Transverse colon (tissue), 4 donors: ENCODE data around the gene GRAP2. TPM values are rescaled to one million over a fixed set of nuclear protein-coding genes. Genes with fewer than 3 reads are reported as not detected.

ENCODE experiments used
- DNase-seq: peaks from one replicate; pipeline ENCODE4 v3.0.0-alpha.2; 2019
- H3K27ac ChIP-seq, 4 donors: fragments of 200-600 bp; sonication (generic); 2 replicates each; pipeline ENCODE4 v1.5.1; 2016 to 2018; ENCODE audit warnings: inconsistent platforms in 4 of 4
- H3K27me3 ChIP-seq: fragments of 200-600 bp; sonication (generic); 2 replicates; pipeline ENCODE4 v1.5.1; 2017; ENCODE audit warnings: inconsistent platforms
- H3K36me3 ChIP-seq, 4 donors: fragments of 200-600 bp; sonication (generic); 2 replicates each; pipeline ENCODE4 v1.5.1; 2017 to 2019; ENCODE audit warnings: inconsistent platforms in 4 of 4
- H3K4me1 ChIP-seq, 4 donors: fragments of 200-600 bp; sonication (generic); 2 replicates each; pipeline ENCODE4 v1.5.1; 2017 to 2020; ENCODE audit warnings: inconsistent platforms in 4 of 4
- H3K4me3 ChIP-seq, 4 donors: fragments of 200-600 bp; sonication (generic); 1 replicate in 1 of 4; 2 replicates in 3 of 4; pipeline versions ENCODE4 v1.5.1 to v1.6.1; 2017 to 2019; ENCODE audit warnings: inconsistent platforms in 4 of 4
- H3K9me3 ChIP-seq, 2 donors: fragments of 200-600 bp; sonication (generic); 2 replicates each; pipeline ENCODE4 v1.5.1; 2017 to 2019; ENCODE audit warnings: inconsistent platforms in 2 of 2
- CTCF ChIP-seq, 5 experiments: fragments of 200-600 bp in 3 of 5; fragments of 450-650 bp in 2 of 5; sonication (generic) in 3 of 5; IDR thresholded peaks; 1 replicate in 2 of 5; 2 replicates in 3 of 5; pipeline ENCODE4 v1.5.1; 2016 to 2017; ENCODE audit warnings: antibody characterized with exemption in 5 of 5, inconsistent platforms in 3 of 5, mild to moderate bottlenecking in 2 of 5, moderate library complexity in 1 of 5
- EP300 ChIP-seq: sonication (generic); formaldehyde crosslinking; IDR thresholded peaks from one replicate; pipeline ENCODE4 v1.6.1; 2017; ENCODE audit warnings: antibody characterized with exemption, low read depth
- POLR2A ChIP-seq: fragments of 450-650 bp; IDR thresholded peaks from one replicate; pipeline ENCODE4 v1.6.1; 2016; ENCODE audit warnings: antibody characterized with exemption, mild to moderate bottlenecking, moderate library complexity
- POLR2AphosphoS5 ChIP-seq, 3 donors: sonication (generic); formaldehyde crosslinking; IDR thresholded peaks; one replicate each; pipeline ENCODE4 v1.6.1; 2016; ENCODE audit warnings: antibody characterized with exemption in 3 of 3
- WGBS, 2 donors: methylation state at CpG; one replicate each; pipeline ENCODE4 v1.1.5; 2018; ENCODE audit warnings: low coverage in 1 of 2; 5-methylcytosine and 5-hydroxymethylcytosine counted together
- in situ Hi-C, 4 donors: fragments of 200-750 bp; cut with MboI; loops; one replicate each; pipeline versions ENCODE4 v1.15.0 to v1.15.1; 2017; ENCODE audit warnings: low sequenced_read_pairs in 3 of 4, low pct_ligation_motif_present in 1 of 4, low pct_unique_long_range_greater_than_20kb in 1 of 4
- intact Hi-C: fragments of 100-400 bp; cut with DNase I; formaldehyde crosslinking; loops from one replicate; pipeline ENCODE4 v1.15.1; 2023; ENCODE audit warnings: low total_unique reads
- total RNA-seq, 4 donors: library from RNA; depleted of rRNA; stranded (reverse); fragments of >200 nt; gene quantifications; one replicate each; pipeline ENCODE4 v1.1.0, GENCODE V29; 2016

Gene GRAP2
- total RNA-seq, 4 donors from 2014 or later = 0.60 to 28.4 (median 4.9) TPM

- no peak overlapping the region for H3K4me3 ChIP-seq
- no peak for TF ChIP-seq EP300
- no peak for TF ChIP-seq POLR2AphosphoS5 (IDR thresholded peaks at IDR 0.05)
- TF ChIP-seq CTCF (IDR thresholded peaks at IDR 0.05) = no peak
- TF ChIP-seq POLR2A = no peak
- H3K27me3 ChIP-seq = peaks cover 14% of the 10 kb centered on the region
- WGBS, 2 donors = 61 to 80% methylated on average over 1 to 16 of the region's 16 CpGs
- in situ Hi-C loops (no loop called here), intact Hi-C loops (no loop called here)
- peak overlapping the region; percentile 81 to 88 (median 86) for H3K27ac ChIP-seq
- DNase-seq = peak; percentile 68
- H3K9me3 ChIP-seq = no peaks in the 10 kb centered on the region
- H3K36me3 ChIP-seq = no peaks in the 10 kb centered on the region
- H3K4me1 ChIP-seq = peaks cover 0 to 55% (median 32%) of the 10 kb centered on the region in 4 donors
These were observed 98.4 kb downstream of the GRAP2 start for GRCh38 chr22:39999144-39999757.

GRCh38 chr22:40000171-40000570 is 99.3 kb downstream of the GRAP2 start:
- Histone ChIP-seq H3K4me3 (no peak overlapping the region), H3K4me1 (peaks cover 0 to 50% (median 30%) of the 10 kb centered on the region in 4 donors), H3K27me3 (peaks cover 8% of the 10 kb centered on the region), H3K27ac (peak overlapping the region in 2 of 4 donors; percentile 25 to 88), H3K9me3 (no peaks in the 10 kb centered on the region), H3K36me3 (no peaks in the 10 kb centered on the region)
- intact Hi-C loops (no loop called here), in situ Hi-C loops (no loop called here)
- 84% methylated on average over 5 of the region's 5 CpGs; no CpG with 5 or more reads in 1 of the 2 donors for WGBS, 2 donors
- DNase-seq = no peak
- TF ChIP-seq POLR2A (no peak), EP300 (no peak), CTCF (IDR thresholded peaks at IDR 0.05) (no peak), POLR2AphosphoS5 (IDR thresholded peaks at IDR 0.05) (no peak)

- in situ Hi-C loops = no loop called here
- Histone ChIP-seq H3K27me3 (no peaks in the 10 kb centered on the region), H3K4me3 (no peak overlapping the region), H3K36me3 (no peaks in the 10 kb centered on the region), H3K9me3 (no peaks in the 10 kb centered on the region), H3K27ac (no peak overlapping the region), H3K4me1 (peaks cover 0 to 49% (median 30%) of the 10 kb centered on the region in 4 donors)
- no peak for DNase-seq
- TF ChIP-seq POLR2AphosphoS5 (IDR thresholded peaks at IDR 0.05) = no peak
- no peak for TF ChIP-seq CTCF (IDR thresholded peaks at IDR 0.05)
- TF ChIP-seq POLR2A = no peak
- TF ChIP-seq EP300 = no peak
- WGBS, 2 donors = 88% methylated on average over 4 of the region's 4 CpGs; no CpG with 5 or more reads in 1 of the 2 donors
- intact Hi-C loops = no loop called here
These were observed 100.2 kb downstream of the GRAP2 start for GRCh38 chr22:40001106-40001505.

GRCh38 chr22:40001800-40002577 is 101.1 kb downstream of the GRAP2 start:
- in situ Hi-C loops = no loop called here
- H3K9me3 ChIP-seq = no peaks in the 10 kb centered on the region
- no peak overlapping the region for H3K4me3 ChIP-seq
- H3K27me3 ChIP-seq = no peaks in the 10 kb centered on the region
- H3K36me3 ChIP-seq = no peaks in the 10 kb centered on the region
- intact Hi-C loops = no loop called here
- 78 to 100% methylated on average over 1 to 14 of the region's 14 CpGs for WGBS, 2 donors
- DNase-seq = no peak
- H3K4me1 ChIP-seq = peaks cover 0 to 42% (median 27%) of the 10 kb centered on the region in 4 donors
- no peak overlapping the region for H3K27ac ChIP-seq
- no peak for TF ChIP-seq POLR2AphosphoS5 (IDR thresholded peaks at IDR 0.05)
- no peak for TF ChIP-seq POLR2A
- TF ChIP-seq CTCF (IDR thresholded peaks at IDR 0.05) = no peak
- no peak for TF ChIP-seq EP300
